HL-60 (cell line): ENCODE measurements around the gene TBX15.

Source experiments
- POLR2AphosphoS5 ChIP-seq: IDR thresholded peaks from 2 replicates; pipeline ENCODE4 v1.6.1; 2012; ENCODE audit warnings: low read depth
- TF ChIP-seq, protein P1 (sequence below): IDR thresholded peaks from 2 replicates; pipeline ENCODE4 v1.6.1; 2012; ENCODE audit warnings: low read depth; ENCODE audit not compliant: insufficient replicate concordance
- TF ChIP-seq, protein P2 (sequence below): IDR thresholded peaks from one replicate; pipeline ENCODE4 v1.5.1; 2011; ENCODE audit warnings: low read length, control low read depth, inconsistent platforms; ENCODE audit not compliant: insufficient read depth

DNA sequence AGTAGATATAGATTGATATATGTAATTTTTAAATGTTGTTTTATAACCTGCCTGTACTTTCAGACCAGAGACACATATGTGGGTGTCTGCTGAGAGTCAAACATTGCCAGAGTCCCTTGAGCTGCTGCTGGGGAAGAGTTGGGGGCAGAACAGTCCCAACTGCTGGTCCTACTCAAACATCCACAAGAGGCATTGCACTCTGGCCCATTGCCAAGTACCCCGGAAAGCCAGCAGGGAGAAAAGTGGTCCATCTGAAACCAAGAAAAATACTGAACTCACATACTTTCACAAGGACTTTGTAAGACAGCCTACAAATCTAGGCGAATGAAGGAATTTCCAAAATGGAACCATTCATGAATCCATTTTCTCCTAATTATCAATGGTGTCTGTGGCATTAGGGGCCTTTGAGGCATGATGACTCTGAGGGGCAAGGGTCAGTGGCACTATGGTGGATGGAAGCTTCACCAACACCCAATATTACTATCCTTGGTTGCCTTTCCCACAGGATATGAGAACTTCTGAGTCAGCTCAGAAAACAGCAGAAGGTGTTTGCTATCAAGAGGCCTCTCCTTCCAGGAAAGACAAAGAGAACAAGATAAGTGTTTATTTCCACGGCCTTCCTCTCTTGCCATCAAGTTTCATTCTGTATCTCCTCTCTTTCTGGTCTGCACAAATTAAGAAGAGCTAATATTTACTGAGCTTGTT, 7.3 kb upstream of the TBX15 start:
- TF ChIP-seq, protein P1, sequence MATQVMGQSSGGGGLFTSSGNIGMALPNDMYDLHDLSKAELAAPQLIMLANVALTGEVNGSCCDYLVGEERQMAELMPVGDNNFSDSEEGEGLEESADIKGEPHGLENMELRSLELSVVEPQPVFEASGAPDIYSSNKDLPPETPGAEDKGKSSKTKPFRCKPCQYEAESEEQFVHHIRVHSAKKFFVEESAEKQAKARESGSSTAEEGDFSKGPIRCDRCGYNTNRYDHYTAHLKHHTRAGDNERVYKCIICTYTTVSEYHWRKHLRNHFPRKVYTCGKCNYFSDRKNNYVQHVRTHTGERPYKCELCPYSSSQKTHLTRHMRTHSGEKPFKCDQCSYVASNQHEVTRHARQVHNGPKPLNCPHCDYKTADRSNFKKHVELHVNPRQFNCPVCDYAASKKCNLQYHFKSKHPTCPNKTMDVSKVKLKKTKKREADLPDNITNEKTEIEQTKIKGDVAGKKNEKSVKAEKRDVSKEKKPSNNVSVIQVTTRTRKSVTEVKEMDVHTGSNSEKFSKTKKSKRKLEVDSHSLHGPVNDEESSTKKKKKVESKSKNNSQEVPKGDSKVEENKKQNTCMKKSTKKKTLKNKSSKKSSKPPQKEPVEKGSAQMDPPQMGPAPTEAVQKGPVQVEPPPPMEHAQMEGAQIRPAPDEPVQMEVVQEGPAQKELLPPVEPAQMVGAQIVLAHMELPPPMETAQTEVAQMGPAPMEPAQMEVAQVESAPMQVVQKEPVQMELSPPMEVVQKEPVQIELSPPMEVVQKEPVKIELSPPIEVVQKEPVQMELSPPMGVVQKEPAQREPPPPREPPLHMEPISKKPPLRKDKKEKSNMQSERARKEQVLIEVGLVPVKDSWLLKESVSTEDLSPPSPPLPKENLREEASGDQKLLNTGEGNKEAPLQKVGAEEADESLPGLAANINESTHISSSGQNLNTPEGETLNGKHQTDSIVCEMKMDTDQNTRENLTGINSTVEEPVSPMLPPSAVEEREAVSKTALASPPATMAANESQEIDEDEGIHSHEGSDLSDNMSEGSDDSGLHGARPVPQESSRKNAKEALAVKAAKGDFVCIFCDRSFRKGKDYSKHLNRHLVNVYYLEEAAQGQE = no peak
- TF ChIP-seq, protein P2, sequence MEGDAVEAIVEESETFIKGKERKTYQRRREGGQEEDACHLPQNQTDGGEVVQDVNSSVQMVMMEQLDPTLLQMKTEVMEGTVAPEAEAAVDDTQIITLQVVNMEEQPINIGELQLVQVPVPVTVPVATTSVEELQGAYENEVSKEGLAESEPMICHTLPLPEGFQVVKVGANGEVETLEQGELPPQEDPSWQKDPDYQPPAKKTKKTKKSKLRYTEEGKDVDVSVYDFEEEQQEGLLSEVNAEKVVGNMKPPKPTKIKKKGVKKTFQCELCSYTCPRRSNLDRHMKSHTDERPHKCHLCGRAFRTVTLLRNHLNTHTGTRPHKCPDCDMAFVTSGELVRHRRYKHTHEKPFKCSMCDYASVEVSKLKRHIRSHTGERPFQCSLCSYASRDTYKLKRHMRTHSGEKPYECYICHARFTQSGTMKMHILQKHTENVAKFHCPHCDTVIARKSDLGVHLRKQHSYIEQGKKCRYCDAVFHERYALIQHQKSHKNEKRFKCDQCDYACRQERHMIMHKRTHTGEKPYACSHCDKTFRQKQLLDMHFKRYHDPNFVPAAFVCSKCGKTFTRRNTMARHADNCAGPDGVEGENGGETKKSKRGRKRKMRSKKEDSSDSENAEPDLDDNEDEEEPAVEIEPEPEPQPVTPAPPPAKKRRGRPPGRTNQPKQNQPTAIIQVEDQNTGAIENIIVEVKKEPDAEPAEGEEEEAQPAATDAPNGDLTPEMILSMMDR = no peak
- no peak for TF ChIP-seq POLR2AphosphoS5
